ENCODE measurements around the gene TIAM2.

DNA sequence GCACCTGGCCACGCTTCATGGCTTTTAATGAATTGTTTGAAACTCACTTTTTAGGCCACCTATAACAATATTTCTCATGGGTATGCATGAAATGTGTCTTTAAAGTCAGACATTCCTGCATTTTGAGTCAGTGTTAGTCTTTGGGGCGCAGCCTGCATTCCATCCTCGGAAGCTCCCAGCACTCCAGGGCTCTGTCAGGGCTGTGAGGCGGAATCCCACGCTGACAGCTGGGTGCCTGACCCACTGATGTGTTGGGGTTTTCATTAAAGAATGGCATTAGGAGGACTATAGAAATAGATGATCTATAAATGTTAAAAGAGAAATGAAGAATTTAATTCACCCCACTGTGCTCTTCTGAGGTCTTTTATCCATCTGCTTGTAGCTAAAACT, 252.5 kb downstream of the TIAM2 start:
- TF ChIP-seq POLR2A (IDR thresholded peaks at IDR 0.05): no peak
- TF ChIP-seq, protein P1, sequence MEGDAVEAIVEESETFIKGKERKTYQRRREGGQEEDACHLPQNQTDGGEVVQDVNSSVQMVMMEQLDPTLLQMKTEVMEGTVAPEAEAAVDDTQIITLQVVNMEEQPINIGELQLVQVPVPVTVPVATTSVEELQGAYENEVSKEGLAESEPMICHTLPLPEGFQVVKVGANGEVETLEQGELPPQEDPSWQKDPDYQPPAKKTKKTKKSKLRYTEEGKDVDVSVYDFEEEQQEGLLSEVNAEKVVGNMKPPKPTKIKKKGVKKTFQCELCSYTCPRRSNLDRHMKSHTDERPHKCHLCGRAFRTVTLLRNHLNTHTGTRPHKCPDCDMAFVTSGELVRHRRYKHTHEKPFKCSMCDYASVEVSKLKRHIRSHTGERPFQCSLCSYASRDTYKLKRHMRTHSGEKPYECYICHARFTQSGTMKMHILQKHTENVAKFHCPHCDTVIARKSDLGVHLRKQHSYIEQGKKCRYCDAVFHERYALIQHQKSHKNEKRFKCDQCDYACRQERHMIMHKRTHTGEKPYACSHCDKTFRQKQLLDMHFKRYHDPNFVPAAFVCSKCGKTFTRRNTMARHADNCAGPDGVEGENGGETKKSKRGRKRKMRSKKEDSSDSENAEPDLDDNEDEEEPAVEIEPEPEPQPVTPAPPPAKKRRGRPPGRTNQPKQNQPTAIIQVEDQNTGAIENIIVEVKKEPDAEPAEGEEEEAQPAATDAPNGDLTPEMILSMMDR (IDR thresholded peaks at IDR 0.05): no peak
- TF ChIP-seq POLR2AphosphoS5 (IDR thresholded peaks at IDR 0.05): no peak
